SIG-M5 treated with dmso at 0.1 percent for 504 hours (cell line): ENCODE measurements around the gene PLCH2.
A peak's percentile ranks its signal among the peaks of the same experiment; 100 is the strongest.
"Not testable (repeated sequence)": the region's sequence is repeated elsewhere in the genome, so short reads cannot be mapped to it uniquely, and the experiment has no call there.

Experiments
- DNase-seq: peaks from one replicate; lab custom pipeline; 2025; ENCODE audit not compliant: unreplicated experiment; lab: John Stamatoyannopoulos, UW

The PLCH2 gene

DNA sequence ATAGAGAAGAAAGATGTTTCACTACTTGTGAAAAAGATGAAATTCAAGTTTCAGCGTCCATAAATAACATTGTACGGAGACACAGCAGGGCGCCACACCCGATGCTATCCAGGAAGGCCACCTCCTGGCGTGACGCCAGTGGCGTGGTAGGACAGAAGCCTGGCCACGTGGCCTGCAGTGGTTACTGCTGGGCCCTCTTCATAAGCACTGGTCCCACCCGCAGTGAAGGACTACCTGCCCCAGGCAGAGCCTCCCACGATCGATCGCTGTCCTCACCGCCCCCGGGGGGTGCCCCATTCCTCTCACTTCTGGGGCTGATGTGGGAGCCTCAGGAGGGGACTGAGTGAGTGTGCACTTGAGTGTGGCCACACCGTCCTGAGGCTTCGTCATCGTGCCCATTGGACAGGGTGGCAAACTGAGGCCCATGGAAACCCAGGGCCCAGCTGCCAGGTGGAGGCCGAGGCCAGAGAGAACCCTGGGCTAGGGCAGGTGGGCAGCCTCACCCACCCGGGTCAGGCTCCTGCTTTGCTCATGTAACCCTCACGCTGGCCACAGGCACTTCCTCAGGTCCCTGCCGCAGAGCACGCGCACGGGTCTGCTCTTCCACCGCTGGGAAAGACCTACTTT lies 65.6 kb downstream of the PLCH2 start:
- DNase-seq = no peak

DNA sequence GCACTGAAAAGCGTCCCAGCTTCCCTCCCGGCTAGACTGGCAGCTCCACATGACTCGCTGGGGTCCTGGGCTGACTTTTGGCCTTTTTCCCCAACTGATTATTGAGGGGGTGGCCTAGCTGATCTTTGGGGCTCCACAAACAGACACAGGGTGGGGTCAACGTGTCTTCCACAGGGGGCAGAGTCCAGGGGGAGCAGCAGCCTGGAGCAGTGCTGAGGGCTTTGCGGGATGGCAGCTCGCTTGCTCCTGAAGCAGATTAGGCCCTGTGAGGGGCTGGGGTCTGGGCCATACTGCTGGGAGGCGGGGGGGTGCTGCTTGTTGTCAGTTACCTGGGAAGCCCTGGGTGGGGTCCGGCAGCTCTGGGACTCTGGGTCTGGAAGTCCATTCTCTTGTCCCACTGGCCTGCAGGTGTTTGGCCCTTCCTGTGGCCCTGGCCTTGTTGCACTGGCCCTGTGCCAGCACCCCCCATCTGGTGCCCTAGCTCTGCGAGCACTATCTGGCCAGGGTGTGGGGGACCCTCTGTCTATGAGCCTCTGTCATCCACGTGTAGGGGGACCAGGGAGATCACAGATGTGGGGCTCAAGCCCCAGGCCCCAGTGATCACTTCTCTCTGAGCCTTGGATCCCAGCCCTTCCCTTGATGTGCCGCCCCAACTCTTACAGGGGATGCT lies 66.3 kb downstream of the PLCH2 start:
- no peak for DNase-seq

DNA sequence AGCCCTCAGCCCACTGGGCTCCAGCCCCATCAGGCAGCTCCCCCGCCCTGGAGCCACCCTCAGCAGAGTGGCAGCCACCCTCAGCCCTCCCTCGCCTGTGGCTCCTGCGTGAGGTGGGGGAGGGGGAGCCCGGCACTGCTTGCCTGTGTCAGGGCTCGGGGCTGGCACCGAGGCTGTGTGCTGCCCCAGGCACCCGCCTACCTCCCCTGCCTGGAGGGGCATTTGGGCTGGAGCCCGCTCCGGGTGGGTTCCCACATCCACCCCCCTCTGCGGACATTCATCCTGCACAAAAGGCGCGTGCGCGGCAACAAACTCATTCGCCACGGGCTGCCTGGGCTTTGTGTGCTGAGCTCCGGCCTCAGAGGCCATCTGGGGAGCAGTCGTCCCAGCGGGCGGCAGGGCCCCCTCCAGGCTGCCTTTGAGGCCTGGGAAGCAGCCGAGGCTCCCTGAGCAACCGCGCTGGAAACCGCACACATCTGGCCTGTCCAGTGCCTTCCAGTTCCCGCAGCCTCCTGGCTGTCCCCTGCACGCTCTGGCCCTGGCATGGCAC lies 67.5 kb downstream of the PLCH2 start:
- DNase-seq = no peak

DNA sequence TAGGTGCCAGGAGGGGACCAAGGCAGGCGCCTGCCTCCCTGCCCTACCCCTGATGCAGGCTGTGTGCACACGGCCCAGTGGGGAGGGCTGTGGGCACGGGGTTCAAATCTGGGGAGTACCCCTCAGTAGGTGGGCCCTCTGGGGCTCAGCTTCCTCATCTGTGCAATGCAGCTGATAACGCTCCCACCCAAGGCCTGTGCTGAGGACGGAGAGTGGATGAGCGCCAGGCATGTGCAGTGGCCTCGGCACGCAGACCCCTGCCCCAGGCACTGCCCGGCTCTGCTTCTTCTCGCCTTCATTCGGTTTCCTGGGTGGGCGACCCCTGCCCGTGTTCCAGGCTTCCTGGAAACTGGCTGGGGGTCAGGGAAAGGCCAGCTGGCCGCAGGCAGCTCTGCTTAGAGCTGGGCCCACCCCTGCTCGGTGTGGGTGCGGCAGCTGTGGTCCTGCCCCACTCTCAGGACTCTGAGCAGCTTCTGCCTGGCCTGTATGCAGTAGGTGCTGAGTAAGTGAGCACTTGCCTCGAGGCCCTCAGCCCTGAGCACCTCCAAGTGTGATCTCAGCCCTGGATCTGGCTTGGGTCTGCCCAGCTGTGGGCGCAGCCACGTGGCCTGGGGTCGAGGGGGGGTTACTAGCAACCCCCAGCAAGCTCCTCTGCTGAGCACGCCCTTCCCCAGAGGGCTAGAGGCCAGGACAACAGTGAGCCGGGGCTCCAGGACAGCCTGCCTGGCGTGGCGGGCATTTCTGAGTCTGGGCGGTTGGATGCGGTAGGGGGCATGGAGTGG lies 68.2 kb downstream of the PLCH2 start:
- DNase-seq = no peak

DNA sequence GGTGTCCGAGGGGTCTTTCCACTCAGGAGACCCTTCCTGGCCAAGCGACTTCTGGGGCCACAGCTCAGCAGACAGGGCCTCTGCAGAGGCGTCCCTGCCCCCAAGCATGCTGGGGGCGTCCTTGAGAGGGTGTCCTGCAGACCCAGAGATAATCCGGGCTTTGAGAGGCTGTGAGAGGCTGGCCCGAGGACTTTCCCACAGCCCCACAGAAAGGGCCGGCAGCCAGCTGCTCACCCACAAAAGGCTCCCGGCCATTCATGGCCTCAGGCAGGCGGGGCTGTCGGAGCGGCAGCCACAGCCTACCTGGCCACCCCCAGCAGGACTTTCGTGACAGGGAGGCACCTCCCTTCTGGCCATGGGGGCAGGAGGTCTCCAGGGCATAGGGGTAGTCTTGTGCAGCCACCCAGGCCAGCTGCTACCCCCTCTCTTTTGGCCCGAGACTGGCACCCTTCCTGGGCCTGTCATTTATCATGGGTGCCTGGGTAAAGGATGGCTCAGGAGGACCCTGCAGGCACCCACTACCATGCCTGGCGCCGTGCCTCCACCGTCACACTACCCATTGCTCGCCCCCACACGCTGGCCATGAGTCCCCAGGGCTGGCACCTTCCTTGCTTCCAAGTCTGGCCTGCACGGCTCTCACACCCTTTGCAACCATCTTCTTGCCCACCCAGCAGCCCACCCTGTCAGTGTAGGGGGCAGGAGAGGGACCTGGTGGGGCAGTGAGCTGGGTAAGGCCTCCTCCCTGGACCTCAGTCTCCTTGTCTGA lies 69.0 kb downstream of the PLCH2 start:
- DNase-seq = no peak

DNA sequence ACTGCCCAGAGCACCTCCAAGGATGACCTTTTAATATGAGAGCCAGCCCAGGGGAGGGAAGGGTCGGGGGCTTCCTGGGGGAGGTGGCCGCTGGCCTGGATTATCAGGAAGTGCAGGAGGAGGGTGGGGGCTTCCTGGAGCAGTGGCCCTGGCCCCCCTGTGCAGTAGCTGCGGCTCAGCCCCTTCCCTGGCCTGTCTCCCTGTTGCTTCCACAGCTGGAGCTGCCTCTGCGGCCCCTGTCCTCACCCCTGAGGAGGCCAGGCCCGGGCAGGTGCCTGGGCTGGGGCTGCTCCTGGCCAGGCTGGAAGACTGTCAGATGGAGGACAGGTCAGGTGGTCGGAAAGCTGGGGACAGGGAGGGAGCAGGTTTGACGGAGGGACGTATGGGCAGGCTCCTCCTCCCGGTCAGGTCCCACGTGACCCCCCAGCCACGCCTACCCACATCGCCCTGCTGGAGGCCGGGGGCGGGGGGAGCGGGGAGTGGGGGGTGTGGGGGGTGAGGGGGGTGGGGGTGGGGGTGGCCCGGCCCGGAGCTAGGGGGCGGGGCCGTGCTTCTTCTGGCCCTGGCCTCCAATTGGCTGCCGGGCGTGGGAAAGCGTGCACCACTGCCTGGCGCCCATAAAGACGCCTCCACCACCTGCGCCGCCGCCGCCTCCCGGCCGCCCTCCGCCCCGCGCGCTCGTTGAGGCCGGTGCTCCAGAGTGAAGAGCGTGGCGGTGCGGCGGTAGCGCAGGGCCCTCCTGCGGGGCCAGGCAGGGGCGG lies 69.8 kb downstream of the PLCH2 start:
- DNase-seq = peak; percentile 88

DNA sequence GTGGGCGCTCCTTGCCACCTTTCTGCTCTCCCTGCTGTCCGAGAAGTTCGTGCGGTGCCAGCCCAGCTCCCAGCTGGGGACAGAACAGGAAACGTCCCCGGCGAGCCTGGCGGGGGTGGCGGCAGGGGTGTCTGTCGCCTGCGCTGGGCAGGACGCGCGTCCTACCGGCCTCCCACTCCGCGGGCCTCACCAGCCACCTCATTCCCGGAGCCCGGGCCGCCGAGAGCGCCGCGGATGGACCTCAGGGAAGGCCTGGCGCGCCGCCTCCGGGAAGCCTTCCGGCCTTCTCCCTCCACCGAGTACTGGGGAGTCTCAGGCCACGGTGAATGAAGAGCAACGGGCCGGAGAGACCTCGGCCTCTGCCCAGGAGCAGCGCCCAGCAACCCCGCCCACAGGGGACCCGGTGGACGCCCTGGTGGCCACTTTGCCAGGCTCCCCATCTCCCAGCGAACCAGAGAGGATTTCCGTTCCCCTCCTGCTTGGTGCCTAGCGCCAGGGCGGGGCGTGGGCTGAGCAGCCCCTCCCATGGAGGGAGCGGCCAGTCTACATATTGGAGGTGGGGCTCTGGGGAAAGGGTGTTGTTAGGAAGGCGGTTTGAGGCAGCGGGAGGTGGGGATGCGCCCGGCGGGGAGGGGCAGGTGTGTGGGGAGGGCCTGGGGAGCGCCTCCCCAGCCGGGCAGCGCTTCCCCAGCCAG lies 70.6 kb downstream of the PLCH2 start:
- peak; percentile 90 for DNase-seq

DNA sequence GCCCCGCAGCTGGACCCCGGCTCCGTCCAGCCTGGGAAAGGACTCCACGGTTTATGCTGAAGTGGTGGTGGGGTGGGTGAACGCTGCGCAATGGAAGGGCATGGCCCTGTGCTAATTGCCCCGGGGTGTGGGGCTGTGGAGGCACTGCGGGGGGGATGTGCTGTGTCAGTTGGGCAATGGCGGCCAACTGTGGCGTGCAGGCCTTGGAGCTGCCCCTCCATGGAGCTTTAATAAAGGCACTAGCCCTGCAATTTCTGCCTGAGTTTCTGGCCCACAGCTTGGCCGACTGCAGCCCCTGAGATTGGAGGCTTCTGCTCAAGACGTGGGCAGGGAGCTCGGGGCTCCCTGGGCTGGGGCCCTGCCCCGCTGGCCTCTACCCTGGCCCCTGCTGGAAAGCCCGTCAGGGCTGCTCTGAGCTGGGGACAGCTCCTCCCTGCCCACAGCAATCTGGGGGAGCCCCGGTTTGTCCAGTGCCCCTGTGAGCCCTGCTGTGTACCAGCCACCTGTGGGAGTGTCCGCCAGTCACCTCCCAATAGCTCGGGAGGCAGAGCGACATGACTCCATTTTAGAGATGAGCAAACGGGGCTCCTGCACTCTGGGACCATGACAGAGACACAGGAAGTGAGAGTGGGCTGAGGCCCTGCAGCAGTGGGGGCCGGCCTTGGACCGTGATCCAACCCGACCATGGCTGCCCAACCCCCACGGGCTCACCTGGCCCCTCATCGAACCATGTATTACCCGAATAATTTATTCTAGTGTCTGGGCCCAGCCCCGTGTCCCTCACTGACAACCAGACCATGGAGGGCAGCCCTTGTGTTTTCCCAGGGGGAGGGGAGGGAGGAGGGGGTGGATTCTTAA lies 71.3 kb downstream of the PLCH2 start:
- DNase-seq = peak; percentile 52

DNA sequence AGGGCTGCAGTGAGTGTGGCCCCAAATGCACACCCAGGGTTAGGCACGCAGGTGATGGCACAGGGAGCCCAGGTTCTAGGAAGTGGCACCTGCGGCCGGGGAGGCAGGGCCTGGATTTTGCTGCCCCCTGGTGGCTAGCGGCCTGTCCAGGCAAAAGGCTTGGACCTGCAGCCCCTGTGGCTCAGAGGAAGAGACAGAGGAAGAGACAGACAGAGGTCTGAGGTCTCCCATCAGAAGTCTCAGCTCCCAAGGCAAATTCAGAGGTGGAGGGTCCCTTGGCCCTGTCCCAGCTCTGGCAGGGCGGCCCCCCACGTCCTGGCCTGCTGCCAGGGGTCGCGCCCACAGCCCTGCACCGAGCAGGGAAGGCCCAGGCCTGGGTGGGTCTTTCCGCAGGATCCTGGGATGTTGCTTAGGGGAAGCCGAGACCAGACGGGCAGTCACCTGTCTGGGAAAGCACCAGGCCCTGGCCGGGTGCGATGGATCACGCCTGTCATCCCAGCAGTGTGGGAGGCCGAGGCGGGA lies 72.0 kb downstream of the PLCH2 start:
- peak; percentile 43 for DNase-seq

DNA sequence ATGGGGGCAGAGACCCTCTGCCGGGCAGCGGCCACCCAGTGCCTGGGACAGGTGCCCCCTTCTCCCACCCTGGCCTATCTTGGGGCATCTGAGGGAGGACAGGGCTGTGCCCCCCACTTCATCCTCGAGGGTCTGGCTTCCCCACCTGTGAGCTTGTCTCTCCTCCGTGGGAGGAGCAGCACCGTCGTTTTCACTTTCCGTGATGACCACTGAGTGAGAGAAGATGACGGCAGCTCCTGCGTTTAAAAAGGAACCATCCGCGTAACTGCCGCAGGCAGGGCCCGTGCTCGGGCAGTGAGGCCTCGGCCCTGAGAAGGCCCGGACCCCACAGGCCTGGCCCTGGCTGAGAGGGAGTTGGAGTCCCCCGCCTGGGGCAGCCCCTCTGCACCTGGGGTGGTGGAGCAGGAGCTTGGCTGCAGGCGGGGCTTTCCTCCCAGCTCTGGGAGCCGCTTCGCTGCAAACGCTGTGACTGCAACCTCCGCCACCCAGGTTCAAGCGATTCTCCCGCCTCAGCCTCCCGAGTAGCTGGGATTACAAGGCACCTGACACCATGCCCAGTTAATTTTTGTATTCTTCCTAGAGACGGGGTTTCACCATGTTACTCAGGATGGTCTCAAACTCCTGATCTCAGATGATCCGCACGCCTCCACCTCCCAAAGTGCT lies 73.4 kb downstream of the PLCH2 start:
- not testable (repeated sequence) for DNase-seq

DNA sequence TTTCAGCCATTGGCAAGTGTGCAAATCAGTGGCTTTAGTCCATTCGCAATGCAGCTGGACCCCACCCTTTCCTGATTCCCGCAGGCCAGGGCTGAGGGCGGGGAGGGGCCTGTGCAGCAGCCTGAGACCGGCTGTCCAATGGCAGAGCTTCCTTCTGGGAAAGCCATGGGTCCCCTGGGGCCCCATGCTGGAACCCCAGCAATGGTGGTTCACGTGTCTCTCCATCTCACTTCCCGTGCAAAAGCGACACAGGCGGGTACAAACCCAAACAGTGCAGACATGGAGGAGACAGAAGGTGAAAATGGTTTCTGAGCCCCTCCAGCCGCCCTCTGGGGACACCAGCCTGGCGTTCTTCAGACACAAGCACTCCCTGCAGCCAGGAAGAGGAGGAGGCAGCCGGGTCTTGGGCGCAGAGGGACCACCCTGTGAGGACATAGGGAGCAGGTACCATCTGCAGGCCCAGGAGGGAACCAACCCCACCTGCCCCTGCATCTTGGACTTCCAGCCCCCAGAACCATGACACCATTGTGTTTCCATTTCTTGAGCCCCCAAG lies 74.3 kb downstream of the PLCH2 start:
- not testable (repeated sequence) for DNase-seq

DNA sequence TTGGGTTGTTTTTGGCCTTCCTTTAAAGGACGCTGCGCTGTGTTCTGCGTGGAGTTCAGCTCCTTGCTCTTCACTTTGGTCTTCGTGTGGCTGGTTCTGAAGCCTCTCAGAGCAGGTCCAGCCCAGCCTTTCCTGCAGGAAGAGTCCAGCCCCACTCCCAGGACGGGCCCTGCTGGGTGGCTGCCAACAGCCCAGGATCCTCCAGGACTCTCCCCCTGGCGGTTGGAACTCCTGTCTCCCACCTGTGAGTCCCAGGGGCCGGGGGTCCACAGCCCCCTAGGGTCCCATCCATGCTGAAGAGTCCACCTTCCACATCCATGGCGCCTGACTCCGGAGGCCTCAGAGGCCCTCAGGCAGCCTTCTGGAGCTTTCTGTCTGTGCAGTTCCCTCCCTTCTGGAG lies 75.5 kb downstream of the PLCH2 start:
- DNase-seq = not testable (repeated sequence)

DNA sequence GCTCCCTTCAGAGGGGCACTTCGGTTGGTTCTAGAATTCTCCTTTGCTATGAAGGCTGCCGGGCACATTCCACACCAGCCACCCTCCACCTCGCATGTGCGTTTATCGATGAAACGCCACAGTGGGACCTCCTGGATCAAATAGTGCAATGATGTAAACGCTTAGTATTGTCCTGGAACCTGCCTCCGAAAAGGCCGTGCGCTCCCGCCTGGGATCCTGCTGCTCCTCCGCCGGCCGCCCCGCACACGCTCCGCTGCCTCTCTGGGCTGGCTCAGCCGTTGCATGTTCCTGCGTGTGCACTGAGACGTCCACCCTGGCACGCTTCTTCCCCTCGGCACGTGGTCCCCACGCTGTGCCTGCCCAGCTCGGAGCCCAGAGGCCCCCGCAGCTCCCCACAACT lies 76.1 kb downstream of the PLCH2 start:
- DNase-seq = no peak

DNA sequence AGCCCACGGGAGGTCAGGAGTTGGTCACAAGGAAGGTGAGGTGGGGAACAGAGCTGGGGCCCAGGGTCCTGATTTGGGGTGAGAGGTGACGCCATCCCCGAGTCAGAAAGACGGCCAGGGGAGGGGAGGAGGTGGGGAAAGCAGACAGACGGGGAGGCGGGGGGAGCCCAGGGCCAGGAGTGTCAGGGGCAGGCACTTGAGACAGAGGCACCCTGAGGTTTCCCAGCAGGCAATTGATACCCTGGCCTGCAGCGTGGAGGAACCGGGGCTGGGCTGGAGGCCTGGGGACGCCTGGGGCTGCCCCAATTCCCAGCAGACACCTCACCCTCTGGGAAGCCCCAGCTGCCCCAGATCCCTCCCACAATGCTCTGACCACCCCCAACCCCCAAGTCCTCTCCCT lies 77.0 kb downstream of the PLCH2 start:
- DNase-seq = not testable (repeated sequence)

DNA sequence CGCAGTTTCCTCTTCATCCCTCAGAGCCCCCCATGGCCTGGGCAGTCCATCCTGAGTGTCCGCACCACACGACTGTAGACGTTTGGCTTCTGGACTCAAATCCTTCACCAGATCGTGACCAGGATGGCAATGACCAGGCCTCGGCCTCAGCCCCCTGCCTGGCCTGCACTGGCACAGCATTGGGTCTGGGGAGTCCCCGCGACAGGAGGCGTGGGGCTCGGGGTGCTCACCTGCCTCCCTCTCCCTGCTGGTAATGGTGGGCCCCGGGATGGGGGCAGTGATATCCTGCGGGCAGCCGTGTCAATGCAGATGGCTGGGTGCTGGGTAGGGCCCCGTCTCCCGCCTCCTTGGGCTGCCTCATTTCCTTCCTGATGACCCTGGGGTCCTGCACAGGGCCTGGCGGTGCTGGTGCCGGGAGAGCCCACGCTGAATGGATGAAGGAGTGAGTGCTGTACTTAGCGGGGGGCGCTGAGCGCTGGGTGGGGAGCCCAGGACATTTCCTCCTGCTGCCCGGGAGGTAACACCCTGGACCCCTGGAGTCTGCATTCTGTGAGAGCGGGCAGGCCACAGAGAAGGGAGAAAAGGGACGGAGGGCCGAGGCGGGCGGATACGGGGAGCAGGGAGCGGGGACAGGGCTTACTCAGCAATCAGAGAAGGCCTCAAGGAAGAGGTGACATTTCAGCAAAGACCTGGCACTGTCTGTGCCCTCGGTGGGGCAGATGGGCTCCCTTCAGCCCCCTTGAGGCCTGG lies 78.0 kb downstream of the PLCH2 start:
- no peak for DNase-seq

DNA sequence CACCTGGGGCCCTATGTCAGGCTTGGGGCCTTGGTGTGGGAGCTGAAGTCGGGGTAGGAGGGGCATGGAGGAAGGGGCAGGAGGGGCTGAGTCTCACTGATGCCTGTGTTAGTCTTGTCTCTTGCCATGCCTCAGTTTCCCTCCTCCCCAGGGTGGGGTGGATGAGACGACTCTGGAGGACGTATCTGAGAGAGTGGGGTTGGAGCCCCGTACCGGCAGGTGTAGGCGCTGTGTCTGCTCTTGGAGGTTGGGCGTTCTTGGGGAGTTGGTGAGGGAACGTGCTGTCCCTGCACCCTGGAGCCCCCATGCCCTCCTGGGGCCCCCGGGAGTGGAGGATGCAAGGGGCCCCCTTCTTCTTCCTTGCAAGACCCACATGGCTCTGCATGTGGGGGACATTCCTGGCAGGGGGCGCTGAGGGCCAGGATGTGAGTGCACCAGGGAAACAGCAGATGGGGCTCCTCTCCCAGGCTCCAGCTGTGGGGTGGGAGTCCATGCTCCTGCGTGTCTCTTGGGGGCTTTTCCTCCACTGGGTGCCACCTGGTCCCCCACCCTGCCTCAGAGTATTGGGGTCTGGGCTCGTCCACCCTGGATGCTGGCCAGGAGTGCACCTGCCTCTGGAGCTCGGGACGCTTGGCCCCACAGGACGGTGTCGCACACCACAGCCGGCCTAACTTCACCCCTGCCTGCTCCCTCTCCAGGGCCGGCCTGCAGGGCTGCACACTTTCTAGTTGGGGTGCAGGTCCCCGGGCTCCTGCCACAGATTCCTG lies 78.7 kb downstream of the PLCH2 start:
- DNase-seq = no peak
